ENCODE measurements around the gene MBP. TPM values are rescaled to one million over a fixed set of nuclear protein-coding genes. Genes with fewer than 3 reads are reported as not detected.

The MBP gene
- total RNA-seq, 2 experiments from 2014 or later, result 13.5 to 28.9 TPM

DNA sequence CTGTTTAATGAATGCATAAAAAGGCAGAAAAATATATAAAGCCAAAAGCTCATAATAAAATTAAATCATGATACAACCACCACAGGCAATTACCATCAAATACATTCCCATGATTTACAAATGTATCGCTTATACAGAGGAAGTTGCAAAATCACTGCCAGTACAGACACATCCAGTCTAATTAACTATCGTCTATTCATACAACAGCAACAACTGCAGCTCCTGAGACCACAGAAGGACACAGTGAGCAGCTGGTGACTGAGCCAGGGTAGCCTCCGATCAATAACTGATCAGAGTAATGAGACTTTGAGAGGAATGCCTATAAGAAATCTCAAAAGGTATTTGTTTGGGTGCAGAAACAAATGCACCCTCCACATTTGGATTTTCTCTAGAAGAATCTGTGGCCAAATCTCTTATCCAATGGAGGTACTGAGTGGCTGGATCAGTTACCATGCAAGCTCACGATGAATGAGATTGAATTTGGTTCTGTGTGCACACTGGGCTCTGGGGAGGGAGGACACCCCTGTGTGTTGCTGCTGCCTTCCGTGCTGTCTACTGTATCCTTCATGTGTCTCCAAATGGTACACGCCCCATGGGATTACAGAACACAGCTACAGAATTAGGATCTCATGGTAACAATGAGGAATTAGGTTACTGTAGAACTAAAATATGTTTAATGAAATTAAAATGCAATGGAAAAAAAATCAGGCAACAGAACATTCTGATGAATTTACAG lies 119.6 kb downstream of the MBP start:
- intact Hi-C loops (cut with micrococcal nuclease; ENCODE audit: unreplicated experiment), result no loop called here
- no peak for TF ChIP-seq EZH2phosphoT487 (IDR thresholded peaks at IDR 0.05; ENCODE audit: borderline replicate concordance, low read depth, low read length)
- no peak for TF ChIP-seq CTCF (conservative IDR thresholded peaks at IDR 0.05; ENCODE audit: low read length)
- H3K4me3 ChIP-seq (ENCODE audit: low read depth, low read length, poor library complexity, severe bottlenecking), result no peak overlapping the region
- no peak overlapping the region for H3K4me2 ChIP-seq (ENCODE audit: low read length)
- no peaks in the 10 kb centered on the region for H3K79me2 ChIP-seq (ENCODE audit: insufficient read depth, low read depth, low read length)
- ChIA-PET CTCF (ENCODE audit: unreplicated experiment) (no interaction called here), POLR2A (no interaction called here)
- H3K27ac ChIP-seq (ENCODE audit: low read depth, low read length, poor library complexity, severe bottlenecking), result no peak overlapping the region
- no peaks in the 10 kb centered on the region for H3K4me1 ChIP-seq (ENCODE audit: insufficient read depth, low read length, poor library complexity, severe bottlenecking)
- H2AFZ ChIP-seq (ENCODE audit: low read length), result no peak overlapping the region
- H3K9me3 ChIP-seq (ENCODE audit: low read length), result no peaks in the 10 kb centered on the region
- no TSS peak for BruUV-seq (replicated peaks)
- no peaks in the 10 kb centered on the region for H4K20me1 ChIP-seq (ENCODE audit: insufficient read depth, low read length)
- H3K36me3 ChIP-seq (ENCODE audit: insufficient read depth, low read length), result no peaks in the 10 kb centered on the region
- DNase-seq (ENCODE audit: low spot score), result no peak
- no peaks in the 10 kb centered on the region for H3K9me2 ChIP-seq (ENCODE audit: insufficient read depth, low read length)

GRCh38 chr18:77012120-77012519 lies 120.5 kb downstream of the MBP start:
- Histone ChIP-seq H3K4me3 (ENCODE audit: low read depth, low read length, poor library complexity, severe bottlenecking) (no peak overlapping the region), H3K36me3 (ENCODE audit: insufficient read depth, low read length) (no peaks in the 10 kb centered on the region), H3K79me2 (ENCODE audit: insufficient read depth, low read depth, low read length) (no peaks in the 10 kb centered on the region), H3K27ac (ENCODE audit: low read depth, low read length, poor library complexity, severe bottlenecking) (no peak overlapping the region), H3K4me2 (ENCODE audit: low read length) (no peak overlapping the region), H3K4me1 (ENCODE audit: insufficient read depth, low read length, poor library complexity, severe bottlenecking) (no peaks in the 10 kb centered on the region), H2AFZ (ENCODE audit: low read length) (no peak overlapping the region), H3K9me3 (ENCODE audit: low read length) (no peaks in the 10 kb centered on the region), H3K9me2 (ENCODE audit: insufficient read depth, low read length) (no peaks in the 10 kb centered on the region), H4K20me1 (ENCODE audit: insufficient read depth, low read length) (no peaks in the 10 kb centered on the region)
- TF ChIP-seq EZH2phosphoT487 (IDR thresholded peaks at IDR 0.05; ENCODE audit: borderline replicate concordance, low read depth, low read length), result no peak
- no peak for TF ChIP-seq CTCF (conservative IDR thresholded peaks at IDR 0.05; ENCODE audit: low read length)
- intact Hi-C loops (cut with micrococcal nuclease; ENCODE audit: unreplicated experiment), result no loop called here
- ChIA-PET POLR2A (no interaction called here), CTCF (ENCODE audit: unreplicated experiment) (no interaction called here)
- BruUV-seq (replicated peaks), result no TSS peak
- no peak for DNase-seq (ENCODE audit: low spot score)

DNA sequence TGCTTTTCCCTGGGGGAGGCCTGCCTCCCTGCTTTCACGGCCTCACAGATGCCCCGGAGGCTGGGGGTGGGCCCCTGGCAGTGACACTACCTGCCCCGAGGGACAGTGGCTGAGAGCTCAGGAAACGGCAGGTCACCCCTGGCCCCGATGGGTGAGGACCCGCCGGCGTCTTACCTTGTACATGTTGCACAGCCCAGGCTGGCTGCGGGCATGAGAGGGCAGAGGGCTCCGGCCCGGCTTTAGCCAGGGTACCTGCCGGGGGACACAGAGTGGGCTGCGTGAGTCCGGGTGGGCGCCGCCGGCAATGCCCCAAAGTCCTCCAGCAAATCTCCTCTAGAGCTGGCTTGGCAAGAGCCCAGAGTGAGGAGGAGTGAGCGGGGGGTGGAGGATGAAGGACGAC lies 122.9 kb downstream of the MBP start:
- Histone ChIP-seq H4K20me1 (ENCODE audit: insufficient read depth, low read length) (no peaks in the 10 kb centered on the region), H3K9me2 (ENCODE audit: insufficient read depth, low read length) (no peaks in the 10 kb centered on the region), H3K79me2 (ENCODE audit: insufficient read depth, low read depth, low read length) (no peaks in the 10 kb centered on the region), H2AFZ (ENCODE audit: low read length) (no peak overlapping the region), H3K4me1 (ENCODE audit: insufficient read depth, low read length, poor library complexity, severe bottlenecking) (no peaks in the 10 kb centered on the region), H3K36me3 (ENCODE audit: insufficient read depth, low read length) (no peaks in the 10 kb centered on the region), H3K4me2 (ENCODE audit: low read length) (no peak overlapping the region), H3K4me3 (ENCODE audit: low read depth, low read length, poor library complexity, severe bottlenecking) (no peak overlapping the region), H3K9me3 (ENCODE audit: low read length) (no peaks in the 10 kb centered on the region), H3K27ac (ENCODE audit: low read depth, low read length, poor library complexity, severe bottlenecking) (no peak overlapping the region)
- CTCF ChIA-PET (ENCODE audit: unreplicated experiment), result no interaction called here
- intact Hi-C loops (cut with micrococcal nuclease; ENCODE audit: unreplicated experiment), result no loop called here
- no peak for TF ChIP-seq CTCF (conservative IDR thresholded peaks at IDR 0.05; ENCODE audit: low read length)
- TF ChIP-seq EZH2phosphoT487 (IDR thresholded peaks at IDR 0.05; ENCODE audit: borderline replicate concordance, low read depth, low read length), result no peak
- DNase-seq (ENCODE audit: low spot score), result no peak
- POLR2A ChIA-PET, result no interaction called here
- no TSS peak for BruUV-seq (replicated peaks)

Data from OCI-LY7 (cell line).